RPMI8226 (cell line): ENCODE data around the gene IFNL2.
"Not testable (repeated sequence)": the region's sequence is repeated elsewhere in the genome, so short reads cannot be mapped to it uniquely, and the experiment has no call there.

Experiments used
- DNase-seq: peaks from one replicate; pipeline ENCODE4 v3.0.0-alpha.2; 2015

Gene IFNL2

GRCh38 chr19:39297931-39298634 lies 29.9 kb downstream of the IFNL2 start:
- no peak for DNase-seq

- no peak for DNase-seq
Observed at GRCh38 chr19:39299404-39299803, 31.2 kb downstream of the IFNL2 start.

GRCh38 chr19:39299832-39300231 lies 31.6 kb downstream of the IFNL2 start:
- DNase-seq = no peak

GRCh38 chr19:39301021-39301420 lies 32.8 kb downstream of the IFNL2 start:
- no peak for DNase-seq

GRCh38 chr19:39301562-39301961 lies 33.4 kb downstream of the IFNL2 start:
- no peak for DNase-seq

DNA sequence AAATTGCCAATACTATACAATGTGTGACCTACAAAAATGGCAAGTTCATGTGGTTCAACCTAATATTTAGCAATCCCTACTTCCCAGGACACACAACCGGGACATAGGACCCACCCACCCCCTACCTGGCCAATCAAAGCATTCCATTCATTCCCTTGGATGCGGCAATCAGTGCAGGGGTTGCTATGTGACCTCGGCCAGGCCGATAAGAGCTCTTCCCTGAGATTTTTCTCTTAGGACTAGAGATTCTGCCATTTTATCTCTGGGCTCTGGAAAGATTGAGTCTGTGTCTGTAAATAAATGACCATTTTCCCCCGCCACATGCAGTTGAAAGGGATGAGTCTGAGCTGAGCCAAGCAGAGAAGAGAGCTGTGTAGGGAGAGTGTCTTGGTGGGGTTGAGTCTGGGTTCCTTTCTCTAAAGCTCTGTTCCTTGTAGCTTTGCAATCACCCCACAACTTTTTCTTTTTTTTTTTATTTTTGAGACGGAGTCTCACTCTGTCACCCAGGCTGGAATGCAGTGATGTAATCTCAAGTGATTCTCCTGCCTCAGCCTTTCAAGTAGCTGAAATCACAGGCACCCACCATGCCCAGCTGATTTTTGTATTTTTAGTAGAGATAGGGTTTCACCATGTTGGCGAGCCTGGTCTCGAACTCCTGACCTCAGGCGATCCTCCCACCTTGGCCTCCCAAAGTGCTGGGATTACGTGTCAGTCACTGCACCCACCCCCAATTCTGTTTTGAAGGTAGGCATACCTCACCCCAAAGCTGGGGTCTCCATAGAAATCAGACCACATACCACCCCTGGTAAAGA lies 35.4 kb downstream of the IFNL2 start:
- DNase-seq = no peak

GRCh38 chr19:39304185-39304513 lies 36.0 kb downstream of the IFNL2 start:
- no peak for DNase-seq

DNA sequence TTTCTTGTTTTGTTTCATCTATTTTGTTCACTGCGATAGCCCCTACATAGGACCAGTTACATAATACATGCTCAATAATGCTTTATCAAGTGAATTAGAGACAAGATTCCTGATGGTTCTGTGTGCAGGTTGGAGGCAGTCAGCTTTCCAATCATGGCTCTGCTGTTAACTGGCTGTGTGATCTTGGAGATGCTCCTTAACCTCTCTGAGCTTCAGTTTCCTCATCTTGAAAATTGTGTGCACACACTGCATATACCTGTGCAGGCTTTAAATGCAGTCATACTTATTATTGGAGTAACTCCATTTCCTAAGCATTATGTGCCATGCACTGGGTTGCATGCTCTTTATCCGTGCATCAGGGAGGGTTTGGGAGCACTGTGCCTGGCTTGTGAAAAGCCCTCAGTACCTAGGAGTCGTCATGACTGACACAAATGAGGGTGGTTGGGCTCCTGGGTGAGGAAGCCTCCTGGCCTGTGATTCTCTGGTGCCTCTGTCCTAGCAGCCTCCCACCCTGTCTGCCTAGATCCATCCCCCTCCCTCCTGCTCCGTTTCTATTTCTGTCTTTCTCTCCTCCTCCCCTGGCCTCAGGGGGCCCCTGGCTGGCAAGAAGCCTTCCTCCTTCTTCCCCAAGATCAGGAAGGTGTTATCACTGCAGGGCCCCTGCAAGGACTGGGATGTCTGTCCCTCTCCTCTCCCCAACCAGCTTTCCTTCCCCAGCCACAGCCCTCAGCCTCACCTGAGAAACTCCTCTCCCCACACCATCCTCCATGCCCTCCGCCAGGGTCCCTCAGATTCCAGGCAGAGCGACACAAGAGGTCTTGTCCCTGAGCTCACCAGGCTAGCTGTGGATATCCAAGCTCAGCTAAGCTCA lies 36.7 kb downstream of the IFNL2 start:
- no peak for DNase-seq

DNA sequence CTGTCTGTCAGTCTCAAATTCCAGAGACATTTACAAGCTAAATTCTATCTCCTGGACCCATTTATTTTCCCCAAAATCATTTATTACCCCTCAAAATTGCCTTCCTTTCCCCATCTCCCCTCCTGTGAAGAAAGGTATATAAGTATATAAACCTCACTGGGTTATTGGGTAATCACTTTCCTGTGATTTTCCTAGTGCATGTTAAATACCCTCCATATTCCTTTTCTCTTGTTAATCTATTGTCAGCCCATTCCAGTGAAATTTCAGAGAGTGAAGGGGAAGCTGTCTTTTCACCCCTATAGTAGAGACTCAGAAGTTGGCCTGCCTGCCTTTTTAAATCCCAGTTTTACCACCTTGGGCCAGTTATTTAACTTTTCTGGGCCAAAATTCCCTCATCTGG lies 37.9 kb downstream of the IFNL2 start:
- no peak for DNase-seq

- no peak for DNase-seq
Observed at GRCh38 chr19:39307046-39307821, 39.0 kb downstream of the IFNL2 start.

DNA sequence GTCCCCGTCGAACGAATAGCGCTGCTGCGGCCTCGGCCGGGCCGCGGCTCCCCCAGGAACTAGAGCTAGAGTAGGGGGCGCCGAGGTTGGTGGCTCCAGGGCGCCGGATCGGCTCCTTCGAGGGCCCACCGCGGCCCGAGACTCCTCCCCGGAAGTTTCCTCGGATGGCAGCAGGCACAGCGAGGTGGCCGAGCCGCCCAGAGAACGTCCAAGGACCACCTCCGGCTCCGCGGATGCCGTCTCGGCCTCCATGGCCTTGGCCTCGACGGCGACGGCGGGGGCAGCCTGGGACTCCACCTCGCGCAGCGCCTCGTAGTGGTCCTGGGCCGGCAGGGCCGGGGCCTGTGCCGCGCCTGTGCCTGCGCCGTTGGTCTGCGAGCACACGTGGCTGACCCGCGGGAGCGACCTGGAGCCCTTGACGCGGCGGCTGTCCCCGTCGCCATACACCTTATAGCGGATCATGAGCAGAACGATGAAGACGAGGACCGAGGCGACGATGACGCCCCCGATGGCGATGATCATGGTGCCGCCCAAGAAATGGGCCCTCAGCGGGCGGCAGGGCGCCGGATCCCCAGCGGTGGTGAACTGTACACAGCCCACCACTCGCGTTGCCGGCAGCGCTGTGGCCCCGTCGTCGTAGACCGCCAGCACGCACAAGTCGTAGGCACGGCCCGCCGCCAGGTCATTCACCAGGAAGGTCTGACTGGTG lies 39.8 kb downstream of the IFNL2 start:
- DNase-seq = no peak

- no peak for DNase-seq
Observed at GRCh38 chr19:39308531-39309304, 40.5 kb downstream of the IFNL2 start.

DNA sequence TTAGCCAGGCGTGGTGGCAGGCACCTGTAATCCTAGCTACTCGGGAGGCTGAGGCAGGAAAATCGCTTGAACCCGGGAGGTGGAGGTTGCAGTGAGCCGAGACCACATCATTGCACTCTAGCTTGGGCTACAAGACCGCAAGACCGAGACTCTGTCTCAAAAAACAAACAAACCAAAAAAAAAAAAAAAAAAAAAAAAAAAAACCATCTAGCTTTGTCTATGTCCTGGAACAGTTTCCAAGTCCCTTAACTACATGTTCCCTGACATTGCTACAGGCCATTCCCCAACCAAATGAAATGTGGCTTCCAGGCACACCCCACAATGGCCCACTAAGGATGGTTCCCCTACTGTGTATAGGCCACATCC lies 41.1 kb downstream of the IFNL2 start:
- DNase-seq = not testable (repeated sequence)

DNA sequence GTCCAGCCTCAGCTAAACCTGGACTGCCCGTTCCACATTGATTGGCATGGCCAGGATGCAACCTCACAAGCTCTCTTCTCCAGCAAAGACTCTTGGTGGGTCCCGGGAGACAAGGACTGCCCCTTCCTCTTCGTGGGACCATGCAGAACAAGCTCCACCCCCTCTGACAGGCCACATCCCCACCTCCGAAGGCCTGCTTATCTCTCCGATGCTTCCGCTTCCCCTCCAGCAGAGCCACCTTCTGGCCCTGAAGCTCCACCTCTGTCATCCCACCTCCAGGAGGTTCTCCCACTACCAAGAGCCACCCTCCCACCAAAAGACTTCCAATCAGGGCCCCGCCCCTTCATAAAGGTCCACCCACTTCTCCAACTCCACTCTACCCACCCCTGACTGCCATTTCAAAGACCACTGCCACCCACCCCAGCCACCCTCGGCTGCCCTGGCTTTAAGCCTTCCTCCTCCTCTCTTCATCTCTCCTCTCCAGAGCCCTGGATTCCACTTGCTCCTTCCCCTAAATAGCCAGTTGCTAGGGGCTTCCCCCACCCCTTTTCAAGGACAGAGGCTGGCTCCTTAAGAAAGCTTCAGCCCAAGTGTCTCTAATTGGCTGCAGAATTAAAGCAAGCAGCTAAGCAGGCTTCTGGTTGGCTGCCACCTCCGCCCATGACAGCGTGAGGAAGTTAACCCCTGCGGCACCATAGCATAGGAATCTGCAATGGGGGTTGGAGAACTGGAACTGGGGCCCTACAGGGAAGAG lies 42.5 kb downstream of the IFNL2 start:
- no peak for DNase-seq

GRCh38 chr19:39314016-39314728 lies 46.0 kb downstream of the IFNL2 start:
- no peak for DNase-seq

GRCh38 chr19:39315933-39316332 lies 47.7 kb downstream of the IFNL2 start:
- DNase-seq = no peak

- no peak for DNase-seq
Observed at GRCh38 chr19:39316627-39317321, 48.6 kb downstream of the IFNL2 start.

DNA sequence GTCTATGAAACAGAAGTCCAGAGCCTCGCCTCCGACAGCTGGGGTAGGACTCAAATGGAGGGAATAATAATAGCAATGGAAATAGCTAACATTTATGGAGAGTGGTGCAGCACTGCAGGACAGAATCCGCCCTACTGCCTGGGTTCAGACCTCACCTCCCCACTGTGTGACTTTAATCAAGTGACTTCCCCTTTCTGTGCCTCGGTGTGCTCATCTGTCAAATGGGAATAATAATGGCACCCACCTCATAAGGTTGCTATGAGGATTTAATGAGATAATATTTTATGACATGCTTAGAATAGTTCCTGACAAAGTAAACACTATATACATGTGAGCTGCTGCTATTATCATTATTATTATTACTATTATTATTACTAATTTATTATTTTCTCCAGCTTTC lies 49.3 kb downstream of the IFNL2 start:
- DNase-seq = no peak

- no peak for DNase-seq
Observed at GRCh38 chr19:39318071-39318470, 49.9 kb downstream of the IFNL2 start.
